GM21717 (cell line): Measurements from ENCODE around the gene FUS.

ENCODE experiments used
- ATAC-seq: cut with Tn5 transposase; IDR thresholded peaks from one replicate; pipeline ENCODE4 v1.9.1; 2021; ENCODE audit warnings: mild to moderate bottlenecking, moderate library complexity; ENCODE audit not compliant: unreplicated experiment

FUS gene

GRCh38 chr16:31225193-31225592 is 45.3 kb downstream of the FUS start:
- no peak for ATAC-seq

DNA sequence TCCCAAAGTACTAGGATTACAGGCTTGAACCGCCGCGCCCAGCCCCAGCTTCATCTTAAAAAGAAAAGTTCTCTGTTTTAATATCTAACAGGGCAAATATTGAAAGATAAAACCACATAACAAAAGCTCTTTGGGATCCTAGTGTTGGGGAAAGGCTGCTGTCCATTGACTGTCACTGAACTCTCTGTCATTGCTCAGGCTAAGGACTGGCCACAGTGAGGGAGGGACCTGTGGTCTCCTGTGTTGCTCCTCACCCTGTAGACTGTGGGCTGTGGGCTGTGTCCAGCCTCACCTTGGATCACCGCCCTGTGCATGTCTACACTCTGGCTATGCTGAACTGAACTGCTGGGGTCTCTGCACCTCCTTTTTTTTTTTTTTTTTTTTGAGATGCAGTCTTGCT is 48.3 kb downstream of the FUS start:
- ATAC-seq = no peak

- no peak for ATAC-seq
Observed at GRCh38 chr16:31229501-31229900, 49.6 kb downstream of the FUS start.

DNA sequence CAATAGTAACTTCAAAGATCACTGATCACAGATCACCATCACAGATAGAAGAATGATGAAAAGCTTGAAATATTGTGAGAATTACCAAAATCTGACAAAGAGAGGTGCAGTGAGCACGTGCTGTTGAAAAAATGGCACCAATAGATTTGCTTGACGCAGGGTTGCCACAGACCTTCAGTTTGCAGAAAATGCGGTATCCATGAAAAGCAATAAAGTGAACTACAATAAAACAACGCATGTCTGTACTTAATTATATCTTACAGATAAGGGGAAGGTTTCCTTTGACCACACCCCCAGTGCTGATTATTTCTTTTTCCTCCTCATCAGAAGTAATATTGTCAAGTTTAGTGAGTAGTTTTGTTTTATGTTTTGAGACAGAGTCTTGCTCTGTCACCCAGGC is 58.1 kb downstream of the FUS start:
- no peak for ATAC-seq
